Fibroblast of skin of right quadriceps (primary cell): Measurements from ENCODE around the gene MICU1.
"Not testable (repeated sequence)": the region's sequence is repeated elsewhere in the genome, so short reads cannot be mapped to it uniquely, and the experiment has no call there.

Source experiments
- DNase-seq: peaks from one replicate; pipeline ENCODE4 v3.0.0-alpha.2; 2013

The MICU1 gene

GRCh38 chr10:72430936-72431335 is 194.9 kb downstream of the MICU1 start:
- not testable (repeated sequence) for DNase-seq

GRCh38 chr10:72429931-72430330 is 195.9 kb downstream of the MICU1 start:
- no peak for DNase-seq

- DNase-seq: no peak
These were observed 198.9 kb downstream of the MICU1 start for GRCh38 chr10:72426986-72427385.

- no peak for DNase-seq
These were observed 200.7 kb downstream of the MICU1 start for GRCh38 chr10:72425133-72425532.

GRCh38 chr10:72424561-72424960 is 201.3 kb downstream of the MICU1 start:
- DNase-seq: no peak

- no peak for DNase-seq
These were observed 202.5 kb downstream of the MICU1 start for GRCh38 chr10:72423426-72423825.

GRCh38 chr10:72421885-72422540 is 203.9 kb downstream of the MICU1 start:
- no peak for DNase-seq

GRCh38 chr10:72419241-72419640 is 206.6 kb downstream of the MICU1 start:
- no peak for DNase-seq

- no peak for DNase-seq
These were observed 207.2 kb downstream of the MICU1 start for GRCh38 chr10:72418679-72419078.

GRCh38 chr10:72417971-72418370 is 207.9 kb downstream of the MICU1 start:
- DNase-seq: no peak

GRCh38 chr10:72416661-72417060 is 209.2 kb downstream of the MICU1 start:
- no peak for DNase-seq

- DNase-seq: no peak
These were observed 211.2 kb downstream of the MICU1 start for GRCh38 chr10:72414642-72415041.

GRCh38 chr10:72409167-72409566 is 216.7 kb downstream of the MICU1 start:
- DNase-seq: no peak

GRCh38 chr10:72407927-72408600 is 217.8 kb downstream of the MICU1 start:
- no peak for DNase-seq

- DNase-seq: no peak
These were observed 218.4 kb downstream of the MICU1 start for GRCh38 chr10:72407471-72407870.

GRCh38 chr10:72395581-72395980 is 230.3 kb downstream of the MICU1 start:
- DNase-seq: not testable (repeated sequence)

- no peak for DNase-seq
These were observed 233.3 kb downstream of the MICU1 start for GRCh38 chr10:72392571-72392970.

- no peak for DNase-seq
These were observed 235.1 kb downstream of the MICU1 start for GRCh38 chr10:72390764-72391163.

- no peak for DNase-seq
These were observed 236.2 kb downstream of the MICU1 start for GRCh38 chr10:72389716-72390115.

GRCh38 chr10:72389014-72389413 is 236.9 kb downstream of the MICU1 start:
- no peak for DNase-seq

GRCh38 chr10:72388062-72388461 is 237.8 kb downstream of the MICU1 start:
- no peak for DNase-seq

GRCh38 chr10:72386916-72387586 is 238.8 kb downstream of the MICU1 start:
- DNase-seq: no peak

- no peak for DNase-seq
These were observed 240.2 kb downstream of the MICU1 start for GRCh38 chr10:72385724-72386123.

- not testable (repeated sequence) for DNase-seq
These were observed 240.9 kb downstream of the MICU1 start for GRCh38 chr10:72384982-72385381.
